Omental fat pad (tissue), 4 donors: ENCODE data around the gene CORIN. TPM values are rescaled to one million over a fixed set of nuclear protein-coding genes. Genes with fewer than 3 reads are reported as not detected.

Experiments used
- ATAC-seq: fragments of 150-250 bp; one replicate; pipeline ENCODE4 v1.9.1; 2016; ENCODE audit warnings: mild to moderate bottlenecking, moderate library complexity; ENCODE audit not compliant: low FRiP score
- DNase-seq: peaks from one replicate; pipeline ENCODE4 v3.0.0-alpha.2; 2019; ENCODE audit warnings: low spot score
- total RNA-seq, 4 donors: library from RNA; depleted of rRNA; stranded (reverse); fragments of >200 nt; gene quantifications; one replicate each; pipeline ENCODE4 v1.1.0, GENCODE V29; 2016
- TF ChIP-seq, protein P1 (sequence below), 3 donors: fragments of 450-650 bp; IDR thresholded peaks; one replicate each; pipeline ENCODE4 v1.5.1; 2016 to 2017; ENCODE audit warnings: antibody characterized with exemption in 3 of 3, mild to moderate bottlenecking in 3 of 3, moderate library complexity in 2 of 3

Gene CORIN
- total RNA-seq, 4 donors from 2014 or later = 0.28 to 0.48 TPM; not detected in 2

DNA sequence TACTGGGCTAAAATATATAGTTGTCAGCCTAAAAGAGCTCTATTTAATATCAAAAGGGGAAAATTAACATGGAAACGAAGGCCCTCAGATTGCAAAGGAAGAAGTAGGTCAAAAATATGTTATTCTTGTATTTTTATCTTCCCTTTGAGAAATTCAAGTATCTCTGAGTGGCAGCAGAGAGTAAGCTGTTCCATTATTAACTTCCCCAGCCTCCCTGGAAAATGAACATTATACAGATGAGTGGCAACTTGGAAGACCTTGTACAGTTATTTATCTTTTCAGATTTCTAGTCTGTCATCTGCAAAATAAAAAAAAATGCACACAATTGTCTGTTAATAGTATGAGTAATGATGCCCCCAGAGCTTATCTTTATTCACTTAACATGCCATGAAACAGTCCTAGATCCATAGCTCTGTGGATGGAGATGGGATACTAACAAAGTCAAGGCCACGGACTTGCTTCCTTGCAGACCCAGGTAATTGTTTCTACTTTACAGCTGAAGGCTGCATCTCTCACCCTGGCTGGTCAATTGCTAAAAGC lies 93.0 kb downstream of the CORIN start:
- ATAC-seq = no peak
- TF ChIP-seq, protein P1, sequence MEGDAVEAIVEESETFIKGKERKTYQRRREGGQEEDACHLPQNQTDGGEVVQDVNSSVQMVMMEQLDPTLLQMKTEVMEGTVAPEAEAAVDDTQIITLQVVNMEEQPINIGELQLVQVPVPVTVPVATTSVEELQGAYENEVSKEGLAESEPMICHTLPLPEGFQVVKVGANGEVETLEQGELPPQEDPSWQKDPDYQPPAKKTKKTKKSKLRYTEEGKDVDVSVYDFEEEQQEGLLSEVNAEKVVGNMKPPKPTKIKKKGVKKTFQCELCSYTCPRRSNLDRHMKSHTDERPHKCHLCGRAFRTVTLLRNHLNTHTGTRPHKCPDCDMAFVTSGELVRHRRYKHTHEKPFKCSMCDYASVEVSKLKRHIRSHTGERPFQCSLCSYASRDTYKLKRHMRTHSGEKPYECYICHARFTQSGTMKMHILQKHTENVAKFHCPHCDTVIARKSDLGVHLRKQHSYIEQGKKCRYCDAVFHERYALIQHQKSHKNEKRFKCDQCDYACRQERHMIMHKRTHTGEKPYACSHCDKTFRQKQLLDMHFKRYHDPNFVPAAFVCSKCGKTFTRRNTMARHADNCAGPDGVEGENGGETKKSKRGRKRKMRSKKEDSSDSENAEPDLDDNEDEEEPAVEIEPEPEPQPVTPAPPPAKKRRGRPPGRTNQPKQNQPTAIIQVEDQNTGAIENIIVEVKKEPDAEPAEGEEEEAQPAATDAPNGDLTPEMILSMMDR (IDR thresholded peaks at IDR 0.05) = no peak
- no peak for DNase-seq

- DNase-seq = no peak
- TF ChIP-seq, protein P1 (IDR thresholded peaks at IDR 0.05) = no peak
- no peak for ATAC-seq
These were observed 93.6 kb downstream of the CORIN start for GRCh38 chr4:47744253-47744652.

DNA sequence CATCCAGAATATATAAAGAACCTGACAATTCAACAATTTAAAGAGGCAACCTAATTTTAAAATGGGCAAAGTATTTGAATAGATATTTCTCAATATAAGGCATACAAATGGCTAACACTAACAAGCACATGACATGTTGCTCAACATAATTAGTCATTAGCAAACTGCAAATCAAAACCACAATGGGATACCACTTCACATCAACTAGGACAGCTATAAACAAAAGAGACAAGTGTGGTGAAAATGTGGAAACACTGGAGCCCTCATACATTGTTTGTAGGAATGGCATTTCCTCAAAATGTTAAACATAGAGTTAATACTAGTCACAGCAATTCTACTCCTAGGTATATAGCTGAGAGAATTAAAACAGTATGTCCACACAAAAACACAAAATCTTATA lies 96.7 kb downstream of the CORIN start:
- TF ChIP-seq, protein P1 (IDR thresholded peaks at IDR 0.05) = no peak
- ATAC-seq (no peak), DNase-seq (no peak)

DNA sequence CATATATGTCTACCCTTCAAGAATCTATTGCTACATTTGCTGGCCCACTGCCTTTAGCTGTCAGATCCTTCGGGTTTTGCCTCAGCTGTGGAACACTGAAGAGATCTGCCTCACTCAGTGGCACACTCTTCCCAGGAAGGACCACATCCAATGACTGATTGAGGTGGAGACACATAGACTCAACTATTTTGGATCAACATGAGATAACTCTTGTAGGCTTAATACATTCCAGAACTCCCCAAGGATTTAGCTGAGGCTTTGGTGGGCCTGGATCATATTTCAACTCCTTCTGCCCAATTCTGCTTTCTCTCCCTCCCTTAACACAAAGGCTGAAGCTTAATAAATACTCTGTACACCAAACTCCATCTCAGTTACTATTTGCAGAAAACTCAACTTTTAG lies 100.5 kb downstream of the CORIN start:
- DNase-seq (no peak), ATAC-seq (no peak)
- TF ChIP-seq, protein P1 (IDR thresholded peaks at IDR 0.05) = no peak

- no peak for DNase-seq
- no peak for ATAC-seq
- TF ChIP-seq, protein P1 (IDR thresholded peaks at IDR 0.05) = no peak
These were observed 101.3 kb downstream of the CORIN start for GRCh38 chr4:47736555-47736954.

GRCh38 chr4:47736146-47736545 lies 101.7 kb downstream of the CORIN start:
- TF ChIP-seq, protein P1 (IDR thresholded peaks at IDR 0.05) = no peak
- no peak for ATAC-seq
- DNase-seq = no peak

- TF ChIP-seq, protein P1 (IDR thresholded peaks at IDR 0.05) = no peak
- ATAC-seq = no peak
- DNase-seq = no peak
These were observed 104.3 kb downstream of the CORIN start for GRCh38 chr4:47733302-47734175.
